ENCODE measurements around the gene SLC52A3.

- TF ChIP-seq EZH2 (IDR thresholded peaks at IDR 0.05; ENCODE audit: borderline replicate concordance, low read length) = no peak
- no peak for TF ChIP-seq CTCF (IDR thresholded peaks at IDR 0.05; ENCODE audit: low read length)
Measured at GRCh38 chr20:805713-806112, 37.4 kb upstream of the SLC52A3 start.
